Peyer's patch (tissue), 4 donors: ENCODE results near the gene TMEM125. TPM values are rescaled to one million over a fixed set of nuclear protein-coding genes. Genes with fewer than 3 reads are reported as not detected.

Experiments used
- DNase-seq, 3 donors: peaks; one replicate each; pipeline ENCODE4 v3.0.0-alpha.2; 2017 to 2019
- H3K27ac ChIP-seq, 4 donors: fragments of 200-600 bp; sonication (generic); one replicate each; pipeline ENCODE4 v1.5.1; 2016 to 2019
- H3K27me3 ChIP-seq, 2 donors: fragments of 200-600 bp; sonication (generic); one replicate each; pipeline ENCODE4 v1.5.1; 2019
- H3K36me3 ChIP-seq, 3 donors: fragments of 200-600 bp; sonication (generic); one replicate each; pipeline ENCODE4 v1.5.1; 2016 to 2019
- H3K4me1 ChIP-seq, 4 donors: fragments of 200-600 bp; sonication (generic); one replicate each; pipeline ENCODE4 v1.5.1; 2016 to 2019
- H3K4me3 ChIP-seq, 4 donors: fragments of 200-600 bp; sonication (generic); 1 replicate in 3 of 4; 2 replicates in 1 of 4; pipeline ENCODE4 v1.5.1; 2016 to 2019; ENCODE audit warnings: mild to moderate bottlenecking in 1 of 4
- H3K9me3 ChIP-seq, 4 donors: fragments of 200-600 bp; sonication (generic); one replicate each; pipeline ENCODE4 v1.5.1; 2016 to 2019; ENCODE audit warnings: mild to moderate bottlenecking in 1 of 4
- CTCF ChIP-seq, 6 experiments: fragments of 450-650 bp in 4 of 6; fragments of 200-600 bp in 2 of 6; sonication (generic) in 1 of 6; IDR thresholded peaks; one replicate each; pipeline ENCODE4 v1.5.1; 2017 to 2019; ENCODE audit warnings: antibody characterized with exemption in 6 of 6, mild to moderate bottlenecking in 3 of 6, moderate library complexity in 1 of 6
- POLR2A ChIP-seq, 2 donors: fragments of 450-650 bp; IDR thresholded peaks; one replicate each; pipeline ENCODE4 v1.5.1; 2017; ENCODE audit warnings: antibody characterized with exemption in 2 of 2, mild to moderate bottlenecking in 2 of 2, moderate library complexity in 2 of 2
- total RNA-seq, 4 donors: library from RNA; depleted of rRNA; stranded (reverse); fragments of >200 nt; gene quantifications; one replicate each; pipeline ENCODE4 v1.1.0, GENCODE V29; 2016

TMEM125 gene
- total RNA-seq, 4 donors from 2014 or later, result 14.0 to 87.7 (median 74.8) TPM

DNA sequence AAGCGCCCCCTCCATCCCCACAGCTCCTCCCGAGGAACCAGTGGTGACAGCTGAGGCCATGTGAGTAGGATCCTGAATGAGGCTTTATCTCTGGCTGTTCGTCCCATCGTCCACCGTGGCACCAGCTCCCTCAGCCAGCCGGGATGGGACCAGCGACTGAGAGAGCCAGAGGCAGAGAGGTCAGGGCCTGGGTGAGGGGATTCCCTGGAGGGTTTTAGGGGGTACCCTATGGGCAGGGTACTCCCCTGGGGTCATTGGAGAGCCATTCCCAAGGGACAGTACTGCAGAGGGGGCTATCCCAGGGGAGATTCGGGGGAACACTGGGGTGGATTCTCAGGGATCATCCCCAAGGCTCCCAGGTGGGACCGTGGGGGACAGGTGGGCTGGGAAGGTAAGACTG, 2.4 kb downstream of the TMEM125 start:
- Histone ChIP-seq H3K36me3 (no peaks in the 10 kb centered on the region), H3K27ac (no peak overlapping the region), H3K27me3 (no peaks in the 10 kb centered on the region), H3K9me3 (no peaks in the 10 kb centered on the region), H3K4me3 (no peak overlapping the region), H3K4me1 (peaks cover 0 to 30% (median 3%) of the 10 kb centered on the region in 4 donors)
- TF ChIP-seq POLR2A (IDR thresholded peaks at IDR 0.05), result no peak
- TF ChIP-seq CTCF (IDR thresholded peaks at IDR 0.05), result no peak
- DNase-seq, result peak in 1 of 3 donors; percentile 43

GRCh38 chr1:43272576-43273571, 3.1 kb downstream of the TMEM125 start:
- Histone ChIP-seq H3K27me3 (no peaks in the 10 kb centered on the region), H3K9me3 (no peaks in the 10 kb centered on the region), H3K27ac (no peak overlapping the region), H3K4me3 (no peak overlapping the region), H3K4me1 (peaks cover 0 to 28% (median 3%) of the 10 kb centered on the region in 4 donors), H3K36me3 (no peaks in the 10 kb centered on the region)
- TF ChIP-seq POLR2A (IDR thresholded peaks at IDR 0.05) (no peak), CTCF (IDR thresholded peaks at IDR 0.05) (no peak)
- peak in 1 of 3 donors; percentile 24 for DNase-seq

DNA sequence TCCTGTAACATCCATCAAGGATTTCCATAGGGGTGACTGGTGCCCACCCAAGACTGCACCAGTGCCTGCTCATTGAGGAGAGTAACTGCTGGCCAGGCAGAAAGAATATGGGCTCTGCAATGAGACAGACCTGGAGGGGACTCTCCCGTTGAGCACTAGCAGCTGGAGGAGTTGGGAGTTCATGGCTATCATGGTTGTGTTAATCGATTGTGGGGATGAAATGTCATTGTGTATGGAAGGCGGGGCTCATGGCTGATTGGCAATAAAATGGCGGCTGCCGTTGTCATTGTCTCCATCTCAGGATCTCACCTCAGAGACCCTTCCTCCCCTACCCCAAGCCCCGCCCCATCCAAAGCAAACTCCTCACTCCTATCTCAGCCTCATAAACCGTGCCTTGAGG, 3.9 kb downstream of the TMEM125 start:
- H3K4me1 ChIP-seq, result peaks cover 0 to 33% (median 3%) of the 10 kb centered on the region in 4 donors
- H3K36me3 ChIP-seq, result no peaks in the 10 kb centered on the region
- peak overlapping the region in 1 of 4 donors; percentile 41 for H3K27ac ChIP-seq
- no peaks in the 10 kb centered on the region for H3K9me3 ChIP-seq
- H3K27me3 ChIP-seq, result no peaks in the 10 kb centered on the region
- no peak overlapping the region for H3K4me3 ChIP-seq
- DNase-seq, result peak in 1 of 3 donors; percentile 26
- TF ChIP-seq CTCF (IDR thresholded peaks at IDR 0.05) (no peak), POLR2A (IDR thresholded peaks at IDR 0.05) (no peak)

- H3K27ac ChIP-seq, result peak overlapping the region in 2 of 4 donors; percentile 24 to 41
- DNase-seq, result peak in 2 of 3 donors; percentile 21 to 61
Measured at GRCh38 chr1:43274125-43274803, 4.5 kb downstream of the TMEM125 start.

More at GRCh38 chr1:43274125-43274803, 4.5 kb downstream of the TMEM125 start:
- TF ChIP-seq POLR2A (IDR thresholded peaks at IDR 0.05), result no peak
- TF ChIP-seq CTCF (IDR thresholded peaks at IDR 0.05), result no peak
- no peaks in the 10 kb centered on the region for H3K9me3 ChIP-seq
- H3K36me3 ChIP-seq, result peaks cover 0 to 2% (median 0%) of the 10 kb centered on the region in 3 donors
- H3K27me3 ChIP-seq, result no peaks in the 10 kb centered on the region
- no peak overlapping the region for H3K4me3 ChIP-seq
- peaks cover 0 to 33% (median 3%) of the 10 kb centered on the region in 4 donors for H3K4me1 ChIP-seq
